ENCODE measurements around the gene PTPRK. TPM values are rescaled to one million over a fixed set of nuclear protein-coding genes. Genes with fewer than 3 reads are reported as not detected.

The PTPRK gene
- polyA plus RNA-seq, 1 donor (not counting 4 experiments of a cell fraction or from before 2014, with no cell fraction given), result 52.7 TPM

- H2AFZ ChIP-seq (ENCODE audit: control insufficient read depth, low read length), result no peak overlapping the region
- no peak overlapping the region for H3K9ac ChIP-seq (ENCODE audit: control insufficient read depth, extremely low read depth, insufficient read depth, low read length)
- dilution Hi-C loops (cut with MboI; ENCODE audit: extremely low pct_ligation_motif_present, low sequenced_read_pairs), result no loop called here
- peaks cover 4% of the 10 kb centered on the region for H3K79me2 ChIP-seq (ENCODE audit: control insufficient read depth, insufficient read depth, low read length)
- no peaks in the 10 kb centered on the region for H3K27me3 ChIP-seq (ENCODE audit: control insufficient read depth, extremely low read depth, insufficient read depth, low read length)
- TF ChIP-seq, protein P1, sequence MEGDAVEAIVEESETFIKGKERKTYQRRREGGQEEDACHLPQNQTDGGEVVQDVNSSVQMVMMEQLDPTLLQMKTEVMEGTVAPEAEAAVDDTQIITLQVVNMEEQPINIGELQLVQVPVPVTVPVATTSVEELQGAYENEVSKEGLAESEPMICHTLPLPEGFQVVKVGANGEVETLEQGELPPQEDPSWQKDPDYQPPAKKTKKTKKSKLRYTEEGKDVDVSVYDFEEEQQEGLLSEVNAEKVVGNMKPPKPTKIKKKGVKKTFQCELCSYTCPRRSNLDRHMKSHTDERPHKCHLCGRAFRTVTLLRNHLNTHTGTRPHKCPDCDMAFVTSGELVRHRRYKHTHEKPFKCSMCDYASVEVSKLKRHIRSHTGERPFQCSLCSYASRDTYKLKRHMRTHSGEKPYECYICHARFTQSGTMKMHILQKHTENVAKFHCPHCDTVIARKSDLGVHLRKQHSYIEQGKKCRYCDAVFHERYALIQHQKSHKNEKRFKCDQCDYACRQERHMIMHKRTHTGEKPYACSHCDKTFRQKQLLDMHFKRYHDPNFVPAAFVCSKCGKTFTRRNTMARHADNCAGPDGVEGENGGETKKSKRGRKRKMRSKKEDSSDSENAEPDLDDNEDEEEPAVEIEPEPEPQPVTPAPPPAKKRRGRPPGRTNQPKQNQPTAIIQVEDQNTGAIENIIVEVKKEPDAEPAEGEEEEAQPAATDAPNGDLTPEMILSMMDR (optimal IDR thresholded peaks at IDR 0.05 in 1 of 3, IDR thresholded peaks at IDR 0.05 in 1 of 3, conservative IDR thresholded peaks at IDR 0.05 in 1 of 3; ENCODE audit: extremely low read depth in 1 of 3, insufficient read depth in 2 of 3, low read length in 3 of 3), result no peak
- TF ChIP-seq EZH2 (IDR thresholded peaks at IDR 0.05; ENCODE audit: low read length), result no peak
- H4K20me1 ChIP-seq (ENCODE audit: control insufficient read depth, extremely low read depth, insufficient read depth, low read length), result no peaks in the 10 kb centered on the region
- H3K4me2 ChIP-seq (ENCODE audit: control insufficient read depth, extremely low read depth, insufficient read depth, low read depth, low read length), result no peak overlapping the region
- DNase-seq (ENCODE audit: low read depth, low spot score) (no peak), FAIRE-seq (peak; percentile 26)
- no peak overlapping the region for H3K4me3 ChIP-seq (ENCODE audit: control insufficient read depth in 2 of 3, extremely low read depth in 1 of 3, insufficient read depth in 2 of 3, low read depth in 1 of 3, low read length in 3 of 3)
- no peak overlapping the region for H3K27ac ChIP-seq (ENCODE audit: control insufficient read depth, insufficient read depth, low read length)
- H3K36me3 ChIP-seq (ENCODE audit: control insufficient read depth in 2 of 2, extremely low read depth in 1 of 2, insufficient read depth in 2 of 2, low read length in 2 of 2), result peaks cover 0 to 1% of the 10 kb centered on the region in 2 experiments
- H3K9me1 ChIP-seq (ENCODE audit: control insufficient read depth, extremely low read depth, insufficient read depth, low read length), result no peaks in the 10 kb centered on the region
- H3K9me3 ChIP-seq (ENCODE audit: control insufficient read depth, low read depth, low read length), result no peaks in the 10 kb centered on the region
- H3K4me1 ChIP-seq (ENCODE audit: control insufficient read depth, extremely low read depth, insufficient read depth, low read length), result no peaks in the 10 kb centered on the region
These were observed 230.2 kb downstream of the PTPRK start for GRCh38 chr6:128290221-128290620.

GRCh38 chr6:128284128-128284527 lies 236.3 kb downstream of the PTPRK start:
- dilution Hi-C loops (cut with MboI; ENCODE audit: extremely low pct_ligation_motif_present, low sequenced_read_pairs), result no loop called here

More at GRCh38 chr6:128284128-128284527, 236.3 kb downstream of the PTPRK start:
- Histone ChIP-seq H3K9ac (ENCODE audit: control insufficient read depth, extremely low read depth, insufficient read depth, low read length) (no peak overlapping the region), H3K27me3 (ENCODE audit: control insufficient read depth, extremely low read depth, insufficient read depth, low read length) (no peaks in the 10 kb centered on the region), H3K79me2 (ENCODE audit: control insufficient read depth, insufficient read depth, low read length) (peaks cover 16% of the 10 kb centered on the region), H3K4me2 (ENCODE audit: control insufficient read depth, extremely low read depth, insufficient read depth, low read depth, low read length) (no peak overlapping the region), H3K9me1 (ENCODE audit: control insufficient read depth, extremely low read depth, insufficient read depth, low read length) (no peaks in the 10 kb centered on the region), H4K20me1 (ENCODE audit: control insufficient read depth, extremely low read depth, insufficient read depth, low read length) (no peaks in the 10 kb centered on the region), H3K9me3 (ENCODE audit: control insufficient read depth, low read depth, low read length) (no peaks in the 10 kb centered on the region), H3K4me1 (ENCODE audit: control insufficient read depth, extremely low read depth, insufficient read depth, low read length) (no peaks in the 10 kb centered on the region), H3K4me3 (ENCODE audit: control insufficient read depth in 2 of 3, extremely low read depth in 1 of 3, insufficient read depth in 2 of 3, low read depth in 1 of 3, low read length in 3 of 3) (no peak overlapping the region), H2AFZ (ENCODE audit: control insufficient read depth, low read length) (no peak overlapping the region), H3K27ac (ENCODE audit: control insufficient read depth, insufficient read depth, low read length) (no peak overlapping the region), H3K36me3 (ENCODE audit: control insufficient read depth in 2 of 2, extremely low read depth in 1 of 2, insufficient read depth in 2 of 2, low read length in 2 of 2) (peaks cover 0 to 2% of the 10 kb centered on the region in 2 experiments)
- FAIRE-seq, result peak; percentile 44
- no peak for DNase-seq (ENCODE audit: low read depth, low spot score)
- TF ChIP-seq, protein P1 (optimal IDR thresholded peaks at IDR 0.05 in 1 of 3, IDR thresholded peaks at IDR 0.05 in 1 of 3, conservative IDR thresholded peaks at IDR 0.05 in 1 of 3; ENCODE audit: extremely low read depth in 1 of 3, insufficient read depth in 2 of 3, low read length in 3 of 3), result no peak
- no peak for TF ChIP-seq EZH2 (IDR thresholded peaks at IDR 0.05; ENCODE audit: low read length)

All from keratinocyte (primary cell).